Mucosa of rectum (tissue), 2 donors: ENCODE results near the gene HLCS.

Experiments used
- H3K27ac ChIP-seq, 2 donors: one replicate each; pipeline ENCODE4 v1.7.0; 2013; ENCODE audit warnings: inconsistent platforms in 2 of 2, low read depth in 2 of 2, low read length in 2 of 2
- H3K27me3 ChIP-seq, 2 donors: one replicate each; pipeline ENCODE4 v1.7.0; 2013; ENCODE audit warnings: low read length in 2 of 2; ENCODE audit not compliant: control insufficient read depth in 2 of 2, insufficient read depth in 2 of 2
- H3K36me3 ChIP-seq, 2 donors: one replicate each; pipeline ENCODE4 v1.7.0; 2013; ENCODE audit warnings: low read length in 2 of 2; ENCODE audit not compliant: control insufficient read depth in 2 of 2, insufficient read depth in 2 of 2
- H3K4me1 ChIP-seq, 2 donors: one replicate each; pipeline ENCODE4 v1.7.0; 2013; ENCODE audit warnings: low read length in 2 of 2, mild to moderate bottlenecking in 1 of 2; ENCODE audit not compliant: control insufficient read depth in 2 of 2, insufficient read depth in 2 of 2
- H3K4me3 ChIP-seq, 2 donors: one replicate each; pipeline ENCODE4 v1.7.0; 2013; ENCODE audit warnings: low read length in 2 of 2
- H3K9ac ChIP-seq, 2 donors: one replicate each; pipeline ENCODE4 v1.7.0; 2013; ENCODE audit warnings: low read length in 2 of 2, low read depth in 1 of 2, mild to moderate bottlenecking in 1 of 2
- H3K9me3 ChIP-seq, 2 donors: one replicate each; pipeline ENCODE4 v1.7.0; 2013; ENCODE audit warnings: low read length in 2 of 2; ENCODE audit not compliant: control insufficient read depth in 2 of 2
- donor health status: healthy.
- donor health status: Normal muscosa, but diverticular disease.

The HLCS gene

GRCh38 chr21:36707763-36708285 lies 258.6 kb downstream of the HLCS start:
- Histone ChIP-seq H3K4me1 (peaks cover 0 to 5% of the 10 kb centered on the region in 2 donors), H3K9ac (no peak overlapping the region), H3K36me3 (no peaks in the 10 kb centered on the region), H3K9me3 (no peaks in the 10 kb centered on the region), H3K27ac (no peak overlapping the region), H3K27me3 (peaks cover 76 to 98% of the 10 kb centered on the region in 2 donors), H3K4me3 (no peak overlapping the region)

GRCh38 chr21:36706951-36707762 lies 259.3 kb downstream of the HLCS start:
- Histone ChIP-seq H3K27me3 (peaks cover 79 to 98% of the 10 kb centered on the region in 2 donors), H3K9me3 (no peaks in the 10 kb centered on the region)

GRCh38 chr21:36706482-36706852 lies 260.0 kb downstream of the HLCS start:
- Histone ChIP-seq H3K9ac (no peak overlapping the region), H3K9me3 (no peaks in the 10 kb centered on the region), H3K36me3 (no peaks in the 10 kb centered on the region), H3K27me3 (peaks cover 83 to 99% of the 10 kb centered on the region in 2 donors), H3K4me3 (no peak overlapping the region), H3K27ac (no peak overlapping the region), H3K4me1 (peaks cover 0 to 5% of the 10 kb centered on the region in 2 donors)

More at GRCh38 chr21:36706951-36707762, 259.3 kb downstream of the HLCS start:
- Histone ChIP-seq H3K27ac (no peak overlapping the region), H3K4me3 (no peak overlapping the region), H3K9ac (no peak overlapping the region), H3K36me3 (no peaks in the 10 kb centered on the region), H3K4me1 (peaks cover 0 to 5% of the 10 kb centered on the region in 2 donors)

DNA sequence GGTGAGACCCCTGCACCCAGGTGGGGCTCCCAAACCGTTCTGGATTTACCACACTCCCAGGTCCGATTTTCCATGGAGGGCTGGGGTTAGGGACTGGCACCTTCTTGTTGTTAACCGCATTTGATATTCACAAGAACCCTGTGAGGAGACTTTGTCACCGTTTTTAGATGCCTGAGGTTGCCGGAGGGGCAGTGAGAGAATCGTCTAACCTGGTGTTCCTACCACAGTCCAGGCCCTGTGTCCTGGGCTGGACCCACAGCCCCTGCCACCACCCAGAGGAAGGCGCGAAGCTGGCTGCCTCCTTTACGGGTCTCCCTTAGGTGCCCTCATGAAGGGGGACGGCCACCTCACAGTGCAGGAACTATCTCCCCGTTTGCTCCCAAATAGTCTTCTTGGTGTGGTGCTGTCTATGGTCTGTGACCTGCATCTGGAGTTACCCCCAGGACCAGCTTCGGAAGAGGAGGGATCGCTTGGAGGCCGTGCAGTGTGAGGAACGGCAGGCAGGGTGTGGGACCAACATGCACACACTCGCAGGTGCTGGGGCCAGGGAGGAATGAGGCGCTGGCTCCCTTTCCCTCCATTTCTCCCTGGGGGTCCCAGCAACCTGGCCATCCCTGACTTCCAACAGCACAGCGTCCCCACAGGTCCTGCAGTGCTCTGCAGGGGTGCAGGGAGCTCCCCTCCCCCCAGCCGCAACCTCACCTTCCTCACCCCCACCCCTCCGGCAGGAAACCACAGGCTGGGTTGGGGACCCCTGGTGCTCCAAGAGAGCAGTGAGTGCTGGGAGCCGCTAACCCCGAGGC lies 260.6 kb downstream of the HLCS start:
- Histone ChIP-seq H3K4me1 (peaks cover 3 to 11% of the 10 kb centered on the region in 2 donors), H3K9ac (no peak overlapping the region), H3K4me3 (no peak overlapping the region), H3K27ac (no peak overlapping the region), H3K9me3 (no peaks in the 10 kb centered on the region), H3K36me3 (no peaks in the 10 kb centered on the region), H3K27me3 (peaks cover 84 to 99% of the 10 kb centered on the region in 2 donors)

DNA sequence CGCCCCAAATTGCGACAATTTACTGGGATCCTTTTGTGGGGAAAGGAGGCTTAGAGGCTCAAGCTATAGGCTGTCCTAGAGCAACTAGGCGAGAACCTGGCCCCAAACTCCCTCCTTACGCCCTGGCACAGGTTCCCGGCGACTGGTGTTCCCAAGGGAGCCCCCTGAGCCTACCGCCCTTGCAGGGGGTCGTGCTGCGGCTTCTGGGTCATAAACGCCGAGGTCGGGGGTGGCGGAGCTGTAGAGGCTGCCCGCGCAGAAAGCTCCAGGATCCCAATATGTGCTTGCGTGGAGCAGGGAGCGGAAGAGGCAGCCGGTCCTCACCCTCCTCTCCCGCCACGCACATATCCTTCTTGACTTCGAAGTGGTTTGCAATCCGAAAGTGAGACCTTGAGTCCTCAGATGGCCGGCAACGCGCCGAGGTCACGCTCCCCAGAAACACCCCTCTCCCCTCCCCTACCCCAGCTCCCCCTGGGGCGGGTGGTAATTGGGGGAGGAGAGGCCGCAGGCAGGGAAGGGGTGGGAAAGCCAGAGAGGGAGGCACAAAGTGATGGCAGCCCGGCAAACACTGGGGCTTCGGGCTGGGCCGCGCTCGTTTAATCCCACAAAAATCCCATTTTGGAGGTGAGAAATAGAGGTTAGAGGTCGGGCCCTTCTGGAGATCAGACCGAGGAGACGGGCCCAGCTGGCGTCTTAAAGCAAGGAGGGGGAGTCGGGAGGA lies 261.4 kb downstream of the HLCS start:
- no peak overlapping the region for H3K27ac ChIP-seq
- H3K27me3 ChIP-seq = peaks cover 79 to 99% of the 10 kb centered on the region in 2 donors
- peaks cover 5 to 15% of the 10 kb centered on the region in 2 donors for H3K4me1 ChIP-seq
- no peaks in the 10 kb centered on the region for H3K9me3 ChIP-seq
- no peaks in the 10 kb centered on the region for H3K36me3 ChIP-seq
- H3K4me3 ChIP-seq = no peak overlapping the region
- H3K9ac ChIP-seq = no peak overlapping the region

DNA sequence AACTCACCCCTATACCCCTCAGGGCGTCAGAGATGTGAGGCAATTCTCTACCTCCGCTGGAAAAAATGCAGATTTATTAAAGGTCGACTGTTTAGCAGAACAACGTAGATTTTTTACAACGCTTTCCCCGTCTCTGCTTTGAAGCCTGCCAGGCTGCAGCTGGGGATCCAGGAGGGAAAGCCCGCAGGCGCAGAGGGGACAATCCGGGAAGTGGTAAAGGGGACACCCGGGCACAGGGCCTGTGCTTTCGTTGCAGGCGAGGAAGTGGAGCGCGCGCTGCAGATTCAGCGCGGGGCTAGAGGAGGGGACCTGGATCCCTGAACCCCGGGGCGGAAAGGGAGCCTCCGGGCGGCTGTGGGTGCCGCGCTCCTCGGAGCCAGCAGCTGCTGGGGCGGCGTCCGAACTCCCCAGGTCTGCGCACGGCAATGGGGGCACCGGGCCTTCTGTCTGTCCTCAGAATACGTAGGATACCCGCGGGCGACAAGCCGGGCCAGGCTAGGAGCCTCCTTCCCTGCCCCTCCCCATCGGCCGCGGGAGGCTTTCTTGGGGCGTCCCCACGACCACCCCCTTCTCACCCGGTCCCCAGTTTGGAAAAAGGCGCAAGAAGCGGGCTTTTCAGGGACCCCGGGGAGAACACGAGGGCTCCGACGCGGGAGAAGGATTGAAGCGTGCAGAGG lies 262.1 kb downstream of the HLCS start:
- Histone ChIP-seq H3K4me1 (peaks cover 11 to 15% of the 10 kb centered on the region in 2 donors), H3K27me3 (peaks cover 80 to 99% of the 10 kb centered on the region in 2 donors), H3K36me3 (no peaks in the 10 kb centered on the region), H3K9me3 (no peaks in the 10 kb centered on the region), H3K27ac (no peak overlapping the region), H3K4me3 (no peak overlapping the region), H3K9ac (no peak overlapping the region)

DNA sequence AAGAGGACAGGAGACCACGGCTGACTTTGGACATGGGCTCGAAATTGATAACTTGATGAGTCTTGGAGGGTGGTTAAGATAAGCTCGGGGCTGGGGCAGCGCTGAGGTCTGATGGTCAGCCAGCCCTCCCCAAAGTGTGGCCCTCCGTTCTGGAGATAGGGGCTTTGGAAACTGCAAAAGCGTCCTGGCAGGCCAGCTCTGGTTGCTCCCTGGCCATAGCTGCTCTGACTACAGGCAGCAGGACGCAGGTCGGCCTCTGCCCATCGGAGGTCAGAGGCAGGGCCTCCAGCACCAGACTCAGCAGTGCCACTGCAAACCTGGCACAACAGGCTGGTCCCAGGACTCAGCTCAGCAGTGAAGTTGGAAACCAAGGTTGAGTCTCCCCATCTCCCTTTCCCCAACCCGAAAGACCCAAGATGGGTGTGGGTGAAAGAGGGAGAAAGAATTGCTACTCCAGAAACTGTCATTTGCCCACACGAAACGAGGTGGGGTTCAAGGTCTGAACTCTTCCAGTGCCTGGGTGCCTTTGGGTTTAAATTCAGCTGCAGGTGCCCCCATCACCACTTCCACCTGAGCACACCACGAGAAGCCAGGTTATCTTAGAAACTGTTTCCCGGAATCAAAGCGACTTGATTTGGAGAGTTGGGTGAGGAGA lies 262.7 kb downstream of the HLCS start:
- Histone ChIP-seq H3K9me3 (no peaks in the 10 kb centered on the region), H3K4me3 (no peak overlapping the region), H3K27ac (no peak overlapping the region), H3K4me1 (peaks cover 14 to 15% of the 10 kb centered on the region in 2 donors), H3K27me3 (peaks cover 78 to 96% of the 10 kb centered on the region in 2 donors), H3K36me3 (no peaks in the 10 kb centered on the region), H3K9ac (no peak overlapping the region)

DNA sequence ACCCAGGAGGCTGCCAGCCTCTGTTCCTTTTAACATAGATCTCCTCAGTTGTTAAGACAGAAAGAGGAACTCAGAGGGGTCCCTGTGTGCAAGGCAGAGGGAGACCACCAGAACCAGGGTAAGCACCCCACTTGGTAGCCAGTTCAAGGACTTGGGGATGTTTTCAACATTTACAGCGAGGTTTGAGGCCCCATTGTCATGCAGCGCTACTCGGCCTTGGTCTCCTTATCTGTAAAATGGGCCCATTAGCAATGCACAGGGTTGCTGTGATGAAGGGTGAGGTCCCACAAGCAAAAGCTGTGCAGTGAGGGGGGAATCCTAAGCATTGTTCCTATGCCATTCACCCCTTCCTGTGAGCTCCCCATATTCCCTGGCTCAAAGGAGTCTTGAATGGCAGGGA lies 263.3 kb downstream of the HLCS start:
- Histone ChIP-seq H3K27ac (no peak overlapping the region), H3K36me3 (no peaks in the 10 kb centered on the region), H3K27me3 (peaks cover 75 to 95% of the 10 kb centered on the region in 2 donors), H3K9me3 (no peaks in the 10 kb centered on the region), H3K4me1 (peaks cover 10 to 19% of the 10 kb centered on the region in 2 donors), H3K4me3 (no peak overlapping the region), H3K9ac (no peak overlapping the region)

- H3K27me3 ChIP-seq = peaks cover 77 to 96% of the 10 kb centered on the region in 2 donors
- peaks cover 10 to 19% of the 10 kb centered on the region in 2 donors for H3K4me1 ChIP-seq
- no peaks in the 10 kb centered on the region for H3K9me3 ChIP-seq
- no peak overlapping the region for H3K4me3 ChIP-seq
- H3K27ac ChIP-seq = no peak overlapping the region
- H3K36me3 ChIP-seq = no peaks in the 10 kb centered on the region
- no peak overlapping the region for H3K9ac ChIP-seq
Observed at GRCh38 chr21:36702622-36702968, 263.9 kb downstream of the HLCS start.
